Kidney (tissue), 14 donors: ENCODE measurements around the gene FTH1. TPM values are rescaled to one million over a fixed set of nuclear protein-coding genes. Genes with fewer than 3 reads are reported as not detected.
A peak's percentile ranks its signal among the peaks of the same experiment; 100 is the strongest.

Experiments
- DNase-seq, 5 donors: peaks; one replicate each; pipeline ENCODE4 v3.0.0-alpha.2; 2013 to 2020
- FAIRE-seq: peaks from 2 replicates; lab custom pipeline; 2012; peaks lifted over from hg19 to GRCh38; lab: Jason Lieb, UNC
- H3K27ac ChIP-seq, 2 donors: one replicate each; pipeline ENCODE4 v1.7.0; 2013; ENCODE audit warnings: low read depth in 2 of 2, low read length in 2 of 2, inconsistent platforms in 1 of 2
- H3K27me3 ChIP-seq: one replicate; pipeline ENCODE4 v1.7.1; 2013; ENCODE audit warnings: low read length, inconsistent platforms; ENCODE audit not compliant: control insufficient read depth, insufficient read depth
- H3K36me3 ChIP-seq, 3 donors: one replicate each; pipeline versions ENCODE4 v1.7.0 to v1.7.1; 2013; ENCODE audit warnings: low read length in 3 of 3, control low read depth in 1 of 3, inconsistent platforms in 1 of 3; ENCODE audit not compliant: insufficient read depth in 3 of 3, control insufficient read depth in 2 of 3
- H3K4me1 ChIP-seq, 3 donors: one replicate each; pipeline versions ENCODE4 v1.7.0 to v1.7.1; 2013; ENCODE audit warnings: low read length in 3 of 3, inconsistent platforms in 1 of 3, low read depth in 1 of 3; ENCODE audit not compliant: control insufficient read depth in 2 of 3, insufficient read depth in 2 of 3
- H3K4me3 ChIP-seq, 3 donors: one replicate each; pipeline versions ENCODE4 v1.7.0 to v1.8.1; 2013; ENCODE audit warnings: low read length in 3 of 3, control low read depth in 1 of 3, inconsistent platforms in 1 of 3
- H3K9ac ChIP-seq, 3 donors: one replicate each; pipeline versions ENCODE4 v1.7.0 to v1.7.1; 2013; ENCODE audit warnings: low read length in 3 of 3, control low read depth in 1 of 3, inconsistent platforms in 1 of 3
- H3K9me3 ChIP-seq, 3 donors: one replicate each; pipeline versions ENCODE4 v1.7.0 to v1.7.1; 2013; ENCODE audit warnings: low read length in 3 of 3, control low read depth in 1 of 3, inconsistent platforms in 1 of 3; ENCODE audit not compliant: control insufficient read depth in 2 of 3, insufficient read depth in 1 of 3
- intact Hi-C: fragments of 100-400 bp; cut with DNase I; formaldehyde crosslinking; loops from one replicate; pipeline ENCODE4 v1.11.1; 2022
- polyA plus RNA-seq: library from polyadenylated mRNA; stranded (reverse); fragments of 350-450 nt; fragmentation: Illumina TruSeq; extraction: RNeasy Lipid Tissue Mini Kit (QIAGEN cat#74804); gene quantifications from one replicate; pipeline ENCODE4 v1.2.3, GENCODE V29; 2014; ENCODE audit warnings: low read depth, low replicate concordance; ENCODE audit not compliant: insufficient read depth
- total RNA-seq: library from RNA; stranded (reverse); fragmentation: NEBNext Ultra II Directional; extraction: Animal tissue kit (Norgen Biotek cat#: 25700); gene quantifications from one replicate; pipeline ENCODE4 v1.2.1, GENCODE V29; 2021
- TF ChIP-seq, protein P1 (sequence below): IDR thresholded peaks from 3 replicates; pipeline ENCODE4 v1.5.1; 2012; ENCODE audit warnings: mild to moderate bottlenecking, moderate library complexity, borderline replicate concordance; ENCODE audit not compliant: insufficient read depth; ENCODE audit errors: extremely low read depth
- donor health status: control.
- donor health status: control.
- donor health status: control.
- donor health status: control.
- donor health status: control.
- donor health status: DM: yes; HTN: yes; CAD: no.
- donor health status: Normal renal cell carcinoma (clear cell type).

The FTH1 gene
- total and polyA plus RNA-seq, 2 donors from 2014 or later, result 3,221 to 7,914 TPM

DNA sequence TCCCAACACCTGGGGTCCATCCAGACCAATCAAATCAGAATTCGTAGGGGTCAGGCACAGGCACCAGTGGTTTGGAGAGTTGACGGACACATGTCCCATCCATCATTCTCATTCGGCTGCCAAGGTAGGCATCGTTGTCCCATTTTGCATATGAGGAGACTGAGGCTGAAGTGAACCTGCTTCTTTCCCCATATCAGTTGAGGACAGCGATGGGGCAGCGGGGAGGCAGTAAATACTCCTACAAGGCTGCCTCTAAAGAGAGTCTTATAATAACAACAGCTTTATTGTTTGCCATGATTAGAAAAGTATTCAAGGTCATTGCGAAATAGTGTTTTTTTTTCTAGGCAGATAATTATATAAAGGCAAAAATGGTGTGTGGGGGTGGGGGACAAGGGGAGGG is 18.9 kb downstream of the FTH1 start:
- H3K27me3 ChIP-seq, result no peaks in the 10 kb centered on the region
- TF ChIP-seq, protein P1, sequence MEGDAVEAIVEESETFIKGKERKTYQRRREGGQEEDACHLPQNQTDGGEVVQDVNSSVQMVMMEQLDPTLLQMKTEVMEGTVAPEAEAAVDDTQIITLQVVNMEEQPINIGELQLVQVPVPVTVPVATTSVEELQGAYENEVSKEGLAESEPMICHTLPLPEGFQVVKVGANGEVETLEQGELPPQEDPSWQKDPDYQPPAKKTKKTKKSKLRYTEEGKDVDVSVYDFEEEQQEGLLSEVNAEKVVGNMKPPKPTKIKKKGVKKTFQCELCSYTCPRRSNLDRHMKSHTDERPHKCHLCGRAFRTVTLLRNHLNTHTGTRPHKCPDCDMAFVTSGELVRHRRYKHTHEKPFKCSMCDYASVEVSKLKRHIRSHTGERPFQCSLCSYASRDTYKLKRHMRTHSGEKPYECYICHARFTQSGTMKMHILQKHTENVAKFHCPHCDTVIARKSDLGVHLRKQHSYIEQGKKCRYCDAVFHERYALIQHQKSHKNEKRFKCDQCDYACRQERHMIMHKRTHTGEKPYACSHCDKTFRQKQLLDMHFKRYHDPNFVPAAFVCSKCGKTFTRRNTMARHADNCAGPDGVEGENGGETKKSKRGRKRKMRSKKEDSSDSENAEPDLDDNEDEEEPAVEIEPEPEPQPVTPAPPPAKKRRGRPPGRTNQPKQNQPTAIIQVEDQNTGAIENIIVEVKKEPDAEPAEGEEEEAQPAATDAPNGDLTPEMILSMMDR, result no peak
- H3K27ac ChIP-seq, result no peak overlapping the region
- no peaks in the 10 kb centered on the region for H3K36me3 ChIP-seq
- H3K9ac ChIP-seq, result no peak overlapping the region
- peaks cover 0 to 7% (median 3%) of the 10 kb centered on the region in 3 donors for H3K4me1 ChIP-seq
- intact Hi-C loops, result loop anchor here (5.0 kb wide), 1 partner anchor 46 kb away; no protein-coding TSS in a partner anchor
- no peaks in the 10 kb centered on the region for H3K9me3 ChIP-seq
- DNase-seq, result no peak
- no peak for FAIRE-seq
- H3K4me3 ChIP-seq, result no peak overlapping the region

DNA sequence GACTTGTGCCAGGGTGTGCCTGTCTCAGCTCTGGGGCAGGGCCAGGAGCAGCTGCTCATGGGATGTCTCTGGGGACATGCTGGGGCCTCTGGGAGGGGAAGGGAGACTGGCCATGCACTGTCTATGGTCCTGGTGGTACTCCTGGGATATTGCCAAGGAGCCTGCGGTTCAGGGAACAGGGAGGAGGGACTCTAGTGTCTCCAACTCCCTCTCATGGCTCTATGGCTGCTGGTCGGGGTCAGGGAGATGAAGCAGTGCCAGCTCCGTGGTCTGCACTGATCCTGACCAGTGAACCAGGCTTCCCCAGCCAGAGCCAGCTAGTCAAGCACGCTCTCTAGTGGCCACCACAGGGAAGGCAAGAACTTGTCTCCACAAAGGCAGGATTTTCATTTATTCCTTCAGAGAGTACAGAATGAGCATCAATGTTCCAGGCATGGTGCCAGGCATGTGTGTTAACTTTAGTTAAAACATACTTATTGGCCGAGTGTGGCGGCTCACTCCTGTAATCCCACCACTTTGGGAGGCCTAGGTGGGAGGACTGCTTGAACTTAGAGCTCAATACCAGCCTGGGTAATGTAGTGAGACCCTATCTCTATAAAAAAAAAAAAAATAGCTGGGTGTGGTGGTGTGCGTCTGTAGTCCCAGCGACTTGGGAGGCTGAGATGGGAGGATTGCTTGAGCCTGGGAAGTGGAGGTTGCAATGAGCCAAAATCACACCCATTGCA is 19.8 kb downstream of the FTH1 start:
- Histone ChIP-seq H3K36me3 (no peaks in the 10 kb centered on the region), H3K27me3 (no peaks in the 10 kb centered on the region), H3K27ac (no peak overlapping the region), H3K4me3 (no peak overlapping the region), H3K9me3 (no peaks in the 10 kb centered on the region), H3K4me1 (peaks cover 0 to 7% (median 3%) of the 10 kb centered on the region in 3 donors), H3K9ac (no peak overlapping the region)
- TF ChIP-seq, protein P1, result peak; percentile 97
- intact Hi-C loops, result loop anchor here (5.0 kb wide), 1 partner anchor 45 kb away; no protein-coding TSS in a partner anchor
- FAIRE-seq (no peak), DNase-seq (peak; percentile 89 to 94 (median 91))

DNA sequence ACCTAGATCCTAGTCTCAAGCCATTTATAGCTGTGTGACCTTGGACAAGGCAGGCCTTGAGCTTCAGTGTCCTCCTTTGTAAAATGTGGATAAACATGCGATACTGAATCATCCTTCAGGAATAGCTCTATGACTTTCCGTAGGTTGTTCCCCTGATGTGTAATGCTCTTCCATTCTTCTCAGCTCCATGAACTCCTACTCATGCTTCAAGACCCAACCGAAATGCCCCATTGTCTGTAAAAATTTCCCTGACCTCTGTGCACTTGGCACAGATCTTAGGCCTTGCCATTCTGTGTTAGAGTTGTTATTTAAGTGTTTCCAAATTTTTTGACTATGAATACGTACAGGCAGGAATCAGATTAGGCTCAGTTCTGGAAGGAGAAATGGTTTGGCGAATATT is 20.5 kb downstream of the FTH1 start:
- no peaks in the 10 kb centered on the region for H3K9me3 ChIP-seq
- FAIRE-seq (no peak), DNase-seq (no peak)
- H3K36me3 ChIP-seq, result no peaks in the 10 kb centered on the region
- no peak overlapping the region for H3K4me3 ChIP-seq
- H3K9ac ChIP-seq, result no peak overlapping the region
- TF ChIP-seq, protein P1, result no peak
- H3K4me1 ChIP-seq, result peaks cover 0 to 7% (median 3%) of the 10 kb centered on the region in 3 donors
- no peaks in the 10 kb centered on the region for H3K27me3 ChIP-seq
- intact Hi-C loops, result loop anchor here (5.0 kb wide), 1 partner anchor 45 kb away; no protein-coding TSS in a partner anchor
- no peak overlapping the region for H3K27ac ChIP-seq
